Measurements from ENCODE around the gene GRM8.

Gene GRM8

DNA sequence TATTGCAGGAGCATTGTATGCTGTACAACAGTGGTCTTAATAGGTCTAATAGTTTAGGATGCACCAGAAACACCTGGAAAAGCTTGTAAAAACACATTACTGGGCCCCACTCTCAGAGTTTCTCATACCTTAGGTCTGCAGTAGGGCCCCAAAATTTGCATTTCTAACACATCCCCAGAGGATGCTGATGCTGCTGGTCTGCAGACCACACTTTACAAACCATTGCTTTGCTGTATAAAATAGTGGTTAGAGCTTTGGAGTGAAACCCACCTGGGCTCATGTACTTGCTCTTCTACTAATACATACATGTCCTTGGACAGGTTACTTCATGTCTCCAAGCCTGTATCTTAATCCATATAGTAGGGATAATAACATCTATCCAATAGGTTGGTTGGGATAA lies 279.7 kb downstream of the GRM8 start:
- TF ChIP-seq, protein P1, sequence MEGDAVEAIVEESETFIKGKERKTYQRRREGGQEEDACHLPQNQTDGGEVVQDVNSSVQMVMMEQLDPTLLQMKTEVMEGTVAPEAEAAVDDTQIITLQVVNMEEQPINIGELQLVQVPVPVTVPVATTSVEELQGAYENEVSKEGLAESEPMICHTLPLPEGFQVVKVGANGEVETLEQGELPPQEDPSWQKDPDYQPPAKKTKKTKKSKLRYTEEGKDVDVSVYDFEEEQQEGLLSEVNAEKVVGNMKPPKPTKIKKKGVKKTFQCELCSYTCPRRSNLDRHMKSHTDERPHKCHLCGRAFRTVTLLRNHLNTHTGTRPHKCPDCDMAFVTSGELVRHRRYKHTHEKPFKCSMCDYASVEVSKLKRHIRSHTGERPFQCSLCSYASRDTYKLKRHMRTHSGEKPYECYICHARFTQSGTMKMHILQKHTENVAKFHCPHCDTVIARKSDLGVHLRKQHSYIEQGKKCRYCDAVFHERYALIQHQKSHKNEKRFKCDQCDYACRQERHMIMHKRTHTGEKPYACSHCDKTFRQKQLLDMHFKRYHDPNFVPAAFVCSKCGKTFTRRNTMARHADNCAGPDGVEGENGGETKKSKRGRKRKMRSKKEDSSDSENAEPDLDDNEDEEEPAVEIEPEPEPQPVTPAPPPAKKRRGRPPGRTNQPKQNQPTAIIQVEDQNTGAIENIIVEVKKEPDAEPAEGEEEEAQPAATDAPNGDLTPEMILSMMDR (conservative IDR thresholded peaks at IDR 0.05), result no peak
- no peak for TF ChIP-seq ZFX (IDR thresholded peaks at IDR 0.05)
- H3K27ac ChIP-seq, result no peak overlapping the region

DNA sequence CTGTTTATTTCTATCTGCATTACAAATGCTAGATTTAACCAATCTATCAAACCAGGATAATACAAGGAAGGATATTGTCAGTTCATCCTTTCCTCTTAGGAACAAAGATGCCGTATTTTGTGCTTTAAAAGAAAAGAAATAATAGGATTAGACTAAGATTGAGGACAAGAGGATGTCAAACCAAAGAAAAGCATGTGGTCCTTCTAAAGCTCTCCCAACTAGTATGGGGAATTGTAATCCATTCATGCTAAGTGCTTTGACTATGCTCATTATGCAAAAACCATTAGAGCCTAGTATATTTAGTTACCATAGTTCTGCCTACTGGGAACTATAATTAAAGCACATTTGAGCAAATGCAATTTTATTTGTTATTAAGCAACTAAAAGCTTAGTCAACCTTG lies 280.2 kb downstream of the GRM8 start:
- TF ChIP-seq ZFX (IDR thresholded peaks at IDR 0.05), result no peak
- TF ChIP-seq, protein P1 (conservative IDR thresholded peaks at IDR 0.05), result no peak
- no peak overlapping the region for H3K27ac ChIP-seq

DNA sequence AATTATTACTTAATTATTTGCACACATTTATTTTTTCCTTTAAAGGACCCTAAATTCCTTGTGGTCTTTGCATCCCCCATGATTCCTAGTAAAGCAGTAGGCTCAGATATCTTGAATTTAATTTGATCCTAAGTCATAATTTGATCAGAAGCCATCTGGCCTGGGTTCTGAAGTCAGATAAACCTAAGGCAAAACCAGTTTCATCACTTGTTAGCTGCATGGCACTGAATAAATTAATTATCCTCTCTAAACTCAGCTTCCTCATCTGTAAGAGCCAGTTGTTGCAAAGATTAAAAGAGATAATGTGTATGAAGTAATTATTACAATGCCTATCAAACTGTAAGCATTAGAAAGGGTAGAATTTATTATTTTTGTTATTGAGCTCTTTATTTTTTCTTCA lies 293.1 kb downstream of the GRM8 start:
- TF ChIP-seq, protein P1 (conservative IDR thresholded peaks at IDR 0.05), result no peak
- TF ChIP-seq ZFX (IDR thresholded peaks at IDR 0.05), result no peak
- H3K27ac ChIP-seq, result no peak overlapping the region

DNA sequence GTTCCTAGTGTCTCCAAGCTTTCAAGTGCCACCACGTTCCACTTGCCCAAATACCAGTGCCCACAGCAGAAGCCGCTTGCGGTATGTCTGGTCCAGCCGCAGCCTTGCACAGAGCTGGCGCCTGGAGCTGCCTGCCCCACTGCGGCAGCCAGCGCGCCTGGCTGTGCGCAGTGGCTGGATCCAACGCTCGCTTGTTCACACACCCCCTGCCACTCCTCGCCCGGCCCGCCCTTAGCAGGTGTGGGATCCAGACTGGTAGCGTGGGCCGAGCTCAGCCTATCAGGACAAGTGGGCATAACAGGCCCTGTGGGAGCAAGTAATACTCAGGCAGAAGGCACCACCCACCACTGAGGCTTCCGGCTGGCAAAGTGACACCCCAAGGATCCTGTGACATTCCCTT lies 294.4 kb downstream of the GRM8 start:
- H3K27ac ChIP-seq, result no peak overlapping the region
- TF ChIP-seq, protein P1 (conservative IDR thresholded peaks at IDR 0.05), result no peak
- TF ChIP-seq ZFX (IDR thresholded peaks at IDR 0.05), result no peak

DNA sequence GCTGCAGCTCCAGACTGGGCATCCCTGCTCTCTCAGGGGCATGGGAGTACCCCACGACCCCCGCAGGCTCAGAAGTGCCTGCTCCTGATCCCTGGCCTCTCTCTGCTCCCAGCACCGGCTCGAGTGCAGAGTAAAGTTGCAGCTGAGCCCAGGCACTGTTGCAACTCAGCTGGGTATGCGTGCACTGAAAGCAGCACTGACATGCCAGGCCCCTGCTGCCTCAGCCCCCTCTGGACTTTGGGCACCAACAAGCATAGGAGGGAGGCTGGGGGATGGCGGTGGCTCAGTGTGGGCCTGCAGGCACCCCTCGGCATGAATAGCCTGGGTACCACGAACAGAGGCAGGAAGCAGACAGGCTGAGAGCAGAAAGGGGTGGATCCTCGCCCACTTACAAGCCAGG lies 295.3 kb downstream of the GRM8 start:
- H3K27ac ChIP-seq, result no peak overlapping the region
- TF ChIP-seq ZFX (IDR thresholded peaks at IDR 0.05), result no peak
- TF ChIP-seq, protein P1 (conservative IDR thresholded peaks at IDR 0.05), result no peak

DNA sequence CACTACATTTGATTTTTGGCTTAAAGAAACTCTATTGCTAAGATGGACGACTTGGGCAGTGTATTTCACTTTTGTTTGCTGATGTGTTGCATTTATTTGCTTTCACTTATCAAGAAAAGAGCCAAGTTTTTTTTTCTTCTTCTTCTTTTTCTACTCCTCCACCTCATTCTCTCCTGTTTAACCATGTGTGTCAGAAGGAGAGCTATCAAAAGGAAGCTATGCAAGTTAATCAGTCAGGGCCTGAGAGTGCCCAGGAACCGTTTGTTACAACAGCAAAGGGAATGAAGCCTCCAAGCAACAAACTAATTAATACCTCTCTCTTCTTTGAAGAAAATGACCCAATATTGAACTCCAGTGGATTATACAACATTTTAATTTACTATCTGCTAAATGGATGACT lies 299.3 kb downstream of the GRM8 start:
- H3K27ac ChIP-seq, result no peak overlapping the region
- TF ChIP-seq, protein P1 (conservative IDR thresholded peaks at IDR 0.05), result no peak
- no peak for TF ChIP-seq ZFX (IDR thresholded peaks at IDR 0.05)

DNA sequence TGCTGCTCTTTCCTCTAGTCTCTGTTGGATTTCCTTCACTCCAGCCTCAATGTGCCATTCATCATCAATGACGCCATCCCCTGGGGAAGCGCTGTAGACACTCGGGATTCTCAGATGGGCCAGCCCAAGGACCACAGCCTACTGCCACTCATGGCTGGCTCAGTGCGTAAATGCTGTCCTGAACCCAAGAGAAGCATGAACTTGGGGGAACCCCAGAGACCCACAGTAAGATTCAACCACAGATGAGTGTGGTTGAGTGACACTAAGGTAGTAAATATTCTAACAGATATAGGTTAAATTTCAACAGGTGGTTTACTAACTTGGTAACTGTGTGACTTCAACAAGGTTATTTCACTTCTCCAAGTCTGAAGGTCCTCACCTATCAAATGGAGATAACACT lies 304.1 kb downstream of the GRM8 start:
- TF ChIP-seq, protein P1 (conservative IDR thresholded peaks at IDR 0.05), result no peak
- TF ChIP-seq ZFX (IDR thresholded peaks at IDR 0.05), result no peak
- no peak overlapping the region for H3K27ac ChIP-seq
